OCI-LY1 (cell line): Measurements from ENCODE around the gene LY9.
"Not testable (repeated sequence)": the region's sequence is repeated elsewhere in the genome, so short reads cannot be mapped to it uniquely, and the experiment has no call there.

Experiments
- H2AFZ ChIP-seq: fragments of 200-600 bp; sonication (generic), shearing (Covaris generic); 2 replicates; pipeline ENCODE4 v1.6.0; 2014; ENCODE audit warnings: antibody characterized with exemption, mild to moderate bottlenecking, low read length
- H3F3A ChIP-seq: fragments of 200-600 bp; sonication (generic), shearing (Covaris generic); 2 replicates; pipeline ENCODE4 v1.6.0; 2014; ENCODE audit warnings: mild to moderate bottlenecking, antibody characterized with exemption, low read length, moderate library complexity; ENCODE audit not compliant: insufficient read depth
- H3K27ac ChIP-seq: fragments of 200-600 bp; sonication (generic); 2 replicates; pipeline ENCODE4 v1.5.1; 2014; ENCODE audit warnings: low read length, mixed run types, mild to moderate bottlenecking, low read depth; ENCODE audit not compliant: poor library complexity, severe bottlenecking
- H3K27me3 ChIP-seq: fragments of 200-600 bp; sonication (generic); 2 replicates; pipeline ENCODE4 v1.6.0; 2014; ENCODE audit warnings: antibody characterized with exemption, mild to moderate bottlenecking, low read length, moderate library complexity; ENCODE audit not compliant: insufficient read depth
- H3K36me3 ChIP-seq: fragments of 200-600 bp; sonication (generic); 2 replicates; pipeline ENCODE4 v1.6.1; 2014; ENCODE audit warnings: mild to moderate bottlenecking, antibody characterized with exemption, low read length, moderate library complexity, mixed read lengths; ENCODE audit not compliant: insufficient read depth
- H3K4me1 ChIP-seq: fragments of 200-600 bp; sonication (generic); 2 replicates; pipeline ENCODE4 v1.5.1; 2014; ENCODE audit warnings: mild to moderate bottlenecking, low read length, moderate library complexity; ENCODE audit not compliant: insufficient read depth, severe bottlenecking
- H3K4me2 ChIP-seq: fragments of 200-600 bp; sonication (generic), shearing (Covaris generic); 2 replicates; pipeline ENCODE4 v1.6.1; 2014; ENCODE audit warnings: low read length
- H3K4me3 ChIP-seq: fragments of 200-600 bp; sonication (generic); 2 replicates; pipeline ENCODE4 v1.5.1; 2014; ENCODE audit warnings: low read length, low read depth, mild to moderate bottlenecking, mixed read lengths; ENCODE audit not compliant: poor library complexity, severe bottlenecking
- H3K79me2 ChIP-seq: fragments of 200-600 bp; shearing (Covaris generic); 2 replicates; pipeline ENCODE4 v1.6.1; 2016; ENCODE audit warnings: mixed run types, low read length, mixed read lengths; ENCODE audit not compliant: insufficient read depth
- H3K9ac ChIP-seq: fragments of 200-600 bp; sonication (generic), shearing (Covaris generic); 2 replicates; pipeline ENCODE4 v1.6.1; 2014; ENCODE audit warnings: mild to moderate bottlenecking, low read length, mixed read lengths
- H3K9me2 ChIP-seq: fragments of 200-600 bp; sonication (generic), shearing (Covaris generic); 2 replicates; pipeline ENCODE4 v1.6.1; 2014; ENCODE audit warnings: low read depth, mild to moderate bottlenecking, low read length, mixed read lengths
- H3K9me3 ChIP-seq: fragments of 200-600 bp; shearing (Covaris generic); 2 replicates; pipeline ENCODE4 v1.6.1; 2014; ENCODE audit warnings: low read length, mixed read lengths
- H4K20me1 ChIP-seq: fragments of 200-600 bp; sonication (generic), shearing (Covaris generic); 2 replicates; pipeline ENCODE4 v1.6.0; 2016; ENCODE audit warnings: mild to moderate bottlenecking, low read length; ENCODE audit not compliant: insufficient read depth
- EZH2 ChIP-seq: fragments of 200-600 bp; sonication (generic), shearing (Covaris generic); IDR thresholded peaks from 2 replicates; pipeline ENCODE4 v1.8.0; 2017; ENCODE audit warnings: borderline replicate concordance, mixed run types, mild to moderate bottlenecking, antibody characterized with exemption, low read length, moderate library complexity, mixed read lengths
- TF ChIP-seq, protein P1 (sequence below): fragments of 200-600 bp; sonication (generic), shearing (Covaris generic); IDR thresholded peaks from 2 replicates; pipeline ENCODE4 v1.5.1; 2017; ENCODE audit warnings: mild to moderate bottlenecking, antibody characterized with exemption, low read length, moderate library complexity, mixed read lengths

Gene LY9

GRCh38 chr1:160874935-160875334 is 79.0 kb downstream of the LY9 start:
- no peak for TF ChIP-seq EZH2
- TF ChIP-seq, protein P1, sequence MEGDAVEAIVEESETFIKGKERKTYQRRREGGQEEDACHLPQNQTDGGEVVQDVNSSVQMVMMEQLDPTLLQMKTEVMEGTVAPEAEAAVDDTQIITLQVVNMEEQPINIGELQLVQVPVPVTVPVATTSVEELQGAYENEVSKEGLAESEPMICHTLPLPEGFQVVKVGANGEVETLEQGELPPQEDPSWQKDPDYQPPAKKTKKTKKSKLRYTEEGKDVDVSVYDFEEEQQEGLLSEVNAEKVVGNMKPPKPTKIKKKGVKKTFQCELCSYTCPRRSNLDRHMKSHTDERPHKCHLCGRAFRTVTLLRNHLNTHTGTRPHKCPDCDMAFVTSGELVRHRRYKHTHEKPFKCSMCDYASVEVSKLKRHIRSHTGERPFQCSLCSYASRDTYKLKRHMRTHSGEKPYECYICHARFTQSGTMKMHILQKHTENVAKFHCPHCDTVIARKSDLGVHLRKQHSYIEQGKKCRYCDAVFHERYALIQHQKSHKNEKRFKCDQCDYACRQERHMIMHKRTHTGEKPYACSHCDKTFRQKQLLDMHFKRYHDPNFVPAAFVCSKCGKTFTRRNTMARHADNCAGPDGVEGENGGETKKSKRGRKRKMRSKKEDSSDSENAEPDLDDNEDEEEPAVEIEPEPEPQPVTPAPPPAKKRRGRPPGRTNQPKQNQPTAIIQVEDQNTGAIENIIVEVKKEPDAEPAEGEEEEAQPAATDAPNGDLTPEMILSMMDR: no peak
- Histone ChIP-seq H3K9me2 (no peaks in the 10 kb centered on the region), H4K20me1 (no peaks in the 10 kb centered on the region), H3K4me3 (no peak overlapping the region), H3K27me3 (peaks cover 7% of the 10 kb centered on the region; the same call in 1 of the 2 replicates), H3K79me2 (no peaks in the 10 kb centered on the region), H3K4me1 (peaks cover 4% of the 10 kb centered on the region), H3K9me3 (no peaks in the 10 kb centered on the region), H3K9ac (no peak overlapping the region), H3K36me3 (no peaks in the 10 kb centered on the region), H2AFZ (no peak overlapping the region), H3K27ac (no peak overlapping the region), H3F3A (no peaks in the 10 kb centered on the region), H3K4me2 (no peak overlapping the region)

DNA sequence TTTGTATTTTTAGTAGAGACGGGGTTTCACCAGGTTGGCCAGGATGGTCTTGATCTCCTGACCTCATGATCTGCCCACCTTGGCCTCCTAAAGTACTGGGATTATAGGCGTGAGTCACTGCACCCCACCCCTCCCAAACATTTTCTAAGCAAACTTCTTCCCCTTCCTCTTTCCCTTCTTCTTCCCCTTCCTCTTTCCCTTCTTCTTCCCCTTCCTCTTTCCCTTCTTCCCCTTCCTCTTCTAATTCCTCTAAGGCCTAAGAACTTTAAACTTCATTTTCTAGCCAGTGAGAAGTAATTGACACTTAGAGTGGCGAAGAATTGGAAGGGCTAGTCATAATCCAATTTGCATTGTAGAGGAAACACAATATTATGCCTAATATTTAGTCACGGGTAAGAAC is 79.6 kb downstream of the LY9 start:
- not testable (repeated sequence) for H3F3A ChIP-seq, H3K4me3 ChIP-seq, H3K9me2 ChIP-seq, H3K9me3 ChIP-seq, H3K4me2 ChIP-seq, H2AFZ ChIP-seq, H3K36me3 ChIP-seq, H3K79me2 ChIP-seq, H3K27me3 ChIP-seq, H4K20me1 ChIP-seq, H3K9ac ChIP-seq, H3K4me1 ChIP-seq, H3K27ac ChIP-seq

DNA sequence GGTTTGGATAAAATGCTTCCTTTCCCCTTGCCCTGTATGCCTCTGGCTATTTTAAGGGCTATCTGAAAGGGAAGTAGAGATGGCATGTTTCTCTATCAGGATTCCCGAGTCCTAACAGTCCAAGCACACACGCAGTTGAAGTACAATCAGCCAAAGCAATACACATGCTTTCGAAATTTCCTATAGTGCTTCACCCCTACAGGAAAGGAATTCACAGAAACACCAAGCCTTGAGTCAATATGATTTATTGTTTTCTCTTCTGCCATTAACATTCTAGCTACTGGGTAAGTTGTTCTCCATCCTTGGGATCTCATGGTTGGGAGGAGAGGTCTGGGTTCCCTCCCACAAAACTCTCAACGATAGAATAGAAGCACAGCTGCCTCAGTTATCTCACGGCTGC is 80.3 kb downstream of the LY9 start:
- Histone ChIP-seq H3K9ac (no peak overlapping the region), H3K4me3 (no peak overlapping the region), H3K36me3 (no peaks in the 10 kb centered on the region), H3K4me1 (peaks cover 4% of the 10 kb centered on the region), H3K27me3 (peaks cover 7% of the 10 kb centered on the region; the same call in 1 of the 2 replicates), H3K4me2 (no peak overlapping the region), H3F3A (no peaks in the 10 kb centered on the region), H3K9me3 (no peaks in the 10 kb centered on the region), H4K20me1 (no peaks in the 10 kb centered on the region), H3K79me2 (no peaks in the 10 kb centered on the region), H3K9me2 (no peaks in the 10 kb centered on the region), H3K27ac (no peak overlapping the region), H2AFZ (no peak overlapping the region)
- TF ChIP-seq, protein P1: no peak
- no peak for TF ChIP-seq EZH2

GRCh38 chr1:160877221-160877620 is 81.2 kb downstream of the LY9 start:
- H3K9me3 ChIP-seq: no peaks in the 10 kb centered on the region
- H4K20me1 ChIP-seq: no peaks in the 10 kb centered on the region
- H3K4me2 ChIP-seq: no peak overlapping the region
- peaks cover 7% of the 10 kb centered on the region; the same call in 1 of the 2 replicates for H3K27me3 ChIP-seq
- H3F3A ChIP-seq: no peaks in the 10 kb centered on the region
- no peak overlapping the region for H3K27ac ChIP-seq
- TF ChIP-seq, protein P1: peak; percentile 60
- TF ChIP-seq EZH2: no peak
- no peaks in the 10 kb centered on the region for H3K9me2 ChIP-seq
- no peaks in the 10 kb centered on the region for H3K36me3 ChIP-seq
- H3K79me2 ChIP-seq: no peaks in the 10 kb centered on the region
- no peak overlapping the region for H2AFZ ChIP-seq
- H3K9ac ChIP-seq: no peak overlapping the region
- no peak overlapping the region for H3K4me3 ChIP-seq
- peaks cover 4% of the 10 kb centered on the region for H3K4me1 ChIP-seq
